HepG2 (cell line): ENCODE data around the gene NOTUM. TPM values are rescaled to one million over a fixed set of nuclear protein-coding genes. Genes with fewer than 3 reads are reported as not detected.

Experiments
- AKNA ChIP-seq: sonication (generic); formaldehyde crosslinking; IDR thresholded peaks from 2 replicates; pipeline ENCODE4 v1.4.0; 2020; ENCODE audit warnings: missing genetic modification reagents, borderline replicate concordance
- BHLHE40 ChIP-seq: IDR thresholded peaks from 2 replicates; pipeline ENCODE4 v1.6.1; 2011; ENCODE audit warnings: low read length, improper control_type of control experiment
- EEA1 ChIP-seq: sonication (generic); formaldehyde crosslinking; IDR thresholded peaks from 2 replicates; pipeline ENCODE4 v1.5.1; 2020; ENCODE audit warnings: mild to moderate bottlenecking, missing genetic modification reagents, borderline replicate concordance
- EHMT2 ChIP-seq: fragments of 200-600 bp; sonication (generic); IDR thresholded peaks from 2 replicates; pipeline ENCODE4 v1.7.0; 2017; ENCODE audit warnings: antibody characterized with exemption, low read depth, low read length, borderline replicate concordance
- EZH2 ChIP-seq: conservative IDR thresholded peaks from 2 replicates; pipeline ENCODE4 v1.6.1; 2012; ENCODE audit warnings: mild to moderate bottlenecking, low read depth, low read length, moderate library complexity
- IRF1 ChIP-seq: sonication (generic); formaldehyde crosslinking; IDR thresholded peaks from 2 replicates; pipeline ENCODE4 v1.4.0; 2020; ENCODE audit warnings: low read depth, mild to moderate bottlenecking, missing genetic modification reagents
- JUNB ChIP-seq: sonication (generic); formaldehyde crosslinking; IDR thresholded peaks from 2 replicates; pipeline ENCODE4 v1.8.0; 2022; ENCODE audit warnings: missing genetic modification reagents, mild to moderate bottlenecking, borderline replicate concordance
- MLX ChIP-seq: IDR thresholded peaks from 2 replicates; pipeline ENCODE4 v1.6.1; 2016
- MYPOP ChIP-seq: sonication (generic); formaldehyde crosslinking; IDR thresholded peaks from 2 replicates; pipeline ENCODE4 v1.8.1; 2023; ENCODE audit warnings: mild to moderate bottlenecking, moderate library complexity, missing genetic modification reagents
- NFE2L2 ChIP-seq: fragments of 150-350 bp; IDR thresholded peaks from 2 replicates; pipeline ENCODE4 v1.6.1; 2014; ENCODE audit warnings: low read length
- PITX1 ChIP-seq: sonication (generic); formaldehyde crosslinking; IDR thresholded peaks from 2 replicates; pipeline ENCODE4 v1.5.1; 2020; ENCODE audit warnings: mild to moderate bottlenecking, missing genetic modification reagents
- POLR2G ChIP-seq: fragments of 200-400 bp; formaldehyde crosslinking; IDR thresholded peaks from 2 replicates; pipeline ENCODE4 v1.6.1; 2018; ENCODE audit warnings: mild to moderate bottlenecking, low read depth, low read length, moderate library complexity
- PRDM4 ChIP-seq: sonication (generic); formaldehyde crosslinking; IDR thresholded peaks from 2 replicates; pipeline ENCODE4 v1.9.0; 2021; ENCODE audit warnings: missing genetic modification reagents, borderline replicate concordance
- PTBP1 ChIP-seq: fragments of 200-400 bp; formaldehyde crosslinking; IDR thresholded peaks from 2 replicates; pipeline ENCODE4 v1.6.1; 2018; ENCODE audit warnings: low read length, low read depth; ENCODE audit not compliant: poor library complexity, severe bottlenecking
- TAF15 ChIP-seq: fragments of 200-400 bp; formaldehyde crosslinking; IDR thresholded peaks from one replicate; pipeline ENCODE4 v1.6.1; 2018; ENCODE audit warnings: mild to moderate bottlenecking, low read depth, low read length; ENCODE audit not compliant: poor library complexity, severe bottlenecking
- ZNF562 ChIP-seq: sonication (generic); formaldehyde crosslinking; IDR thresholded peaks from 2 replicates; pipeline ENCODE4 v1.8.0; 2022; ENCODE audit warnings: missing genetic modification reagents, borderline replicate concordance
- ZNF724P ChIP-seq: sonication (generic); formaldehyde crosslinking; IDR thresholded peaks from 2 replicates; pipeline ENCODE4 v1.8.0; 2022; ENCODE audit warnings: missing genetic modification reagents, borderline replicate concordance
- ZNF768 ChIP-seq: sonication (generic); formaldehyde crosslinking; IDR thresholded peaks from 2 replicates; pipeline ENCODE4 v1.4.0; 2020; ENCODE audit warnings: missing genetic modification reagents
- ZNF781 ChIP-seq: sonication (generic); formaldehyde crosslinking; IDR thresholded peaks from 2 replicates; pipeline ENCODE4 v1.5.1; 2020; ENCODE audit warnings: borderline replicate concordance, mild to moderate bottlenecking, missing genetic modification reagents; ENCODE audit errors: not compliant biosample characterization
- ZNF816 ChIP-seq: sonication (generic); formaldehyde crosslinking; IDR thresholded peaks from 2 replicates; pipeline ENCODE4 v1.8.0; 2022; ENCODE audit warnings: missing genetic modification reagents, mild to moderate bottlenecking, borderline replicate concordance
- ZSCAN30 ChIP-seq: sonication (generic); formaldehyde crosslinking; IDR thresholded peaks from 2 replicates; pipeline ENCODE4 v1.5.0; 2020; ENCODE audit warnings: mild to moderate bottlenecking, missing genetic modification reagents
- polyA plus RNA-seq, 8 experiments: library from polyadenylated mRNA; depleted of rRNA in 3 of 8; stranded (reverse) in 7 of 8; unstranded in 1 of 8; fragments of >200 nt; fragmentation: Illumina TruSeq in 4 of 8; extraction: Trizol in 4 of 8; gene quantifications; 2 replicates each; pipeline versions ENCODE4 v1.2.1 to v1.2.3, GENCODE V29; 2011 to 2016; ENCODE audit warnings: low read depth in 4 of 8, missing spikeins in 1 of 8, mixed read lengths in 1 of 8; ENCODE audit not compliant: insufficient read depth in 1 of 8
- total RNA-seq, 5 experiments: library from RNA; depleted of rRNA; stranded (reverse); fragments of >200 nt; fragmentation: Illumina TruSeq; extraction: Trizol; gene quantifications; 2 replicates each; pipeline ENCODE4 v1.2.3, GENCODE V29; 2016; ENCODE audit warnings: low read depth in 1 of 5

Gene NOTUM
- total and polyA plus RNA-seq, 2 of the 13 experiments (the other 11 are each of a cell fraction or from before 2014, with no cell fraction given): 150 to 160 TPM

- TF ChIP-seq EEA1 (CRISPR knock-in tag): 0 out of 2 replicates have a peak, but pooled peaks have one; percentile 24
- no peak for TF ChIP-seq ZNF768 (CRISPR knock-in tag)
- TF ChIP-seq ZNF816 (CRISPR knock-in tag): no peak
- no peak for TF ChIP-seq EHMT2
- peak; percentile 12 for TF ChIP-seq POLR2G
- TF ChIP-seq PITX1 (CRISPR knock-in tag): no peak
- TF ChIP-seq ZNF562 (CRISPR knock-in tag): no peak
- TF ChIP-seq MYPOP (CRISPR knock-in tag): no peak
- TF ChIP-seq JUNB: no peak
- no peak for TF ChIP-seq EZH2
- no peak for TF ChIP-seq TAF15
- TF ChIP-seq ZNF724P: peak; percentile 20; the same call in 1 of the 2 replicates
- no peak for TF ChIP-seq PRDM4 (CRISPR knock-in tag)
- peak; percentile 13; the same call in 1 of the 2 replicates for TF ChIP-seq ZSCAN30
- TF ChIP-seq PTBP1: peak; percentile 12
- no peak for TF ChIP-seq MLX (CRISPR knock-in tag)
- no peak for TF ChIP-seq AKNA (CRISPR knock-in tag)
- TF ChIP-seq BHLHE40: no peak
- TF ChIP-seq ZNF781 (CRISPR knock-in tag): no peak
- no peak for TF ChIP-seq IRF1
- TF ChIP-seq NFE2L2: no peak
Observed at GRCh38 chr17:81967244-81967532, 6.2 kb upstream of the NOTUM start (continued).
